PC-3 (cell line): Measurements from ENCODE around the gene PKN1. TPM values are rescaled to one million over a fixed set of nuclear protein-coding genes. Genes with fewer than 3 reads are reported as not detected.

Experiments
- ATAC-seq: fragments of 200-7000 bp; cut with Tn5 transposase; 2 replicates; pipeline ENCODE4 v1.9.1; 2020; ENCODE audit warnings: mild to moderate bottlenecking, moderate library complexity
- BruUV-seq: library from RNA; stranded (reverse); fragments of 400-500 nt; replicated peaks from 2 replicates; lab custom pipeline; 2021; lab: Mats Ljungman, UMichigan
- CTCF ChIA-PET: fragments of 300-600 bp; sonication (Branson Sonifier 250); formaldehyde crosslinking; loops from one replicate; lab custom pipeline; 2022; ENCODE audit warnings: antibody characterized with exemption; lab: Charles Lee
- POLR2A ChIA-PET: fragments of 300-600 bp; sonication (Branson Sonifier 250); formaldehyde crosslinking; loops from one replicate; lab custom pipeline; 2022; ENCODE audit warnings: antibody characterized with exemption; ENCODE audit not compliant: unreplicated experiment; lab: Charles Lee
- DNase-seq: peaks from one replicate; pipeline ENCODE4 v3.0.0-alpha.2; 2015
- H2AFZ ChIP-seq: fragments of 300-600 bp; sonication (generic); 2 replicates; pipeline ENCODE4 v1.6.0; 2016; ENCODE audit warnings: antibody characterized with exemption, low read length
- H3F3A ChIP-seq: fragments of 300-600 bp; sonication (generic); one replicate; pipeline ENCODE4 v1.6.0; 2017; ENCODE audit warnings: antibody characterized with exemption, low read length, control low read depth, mild to moderate bottlenecking; ENCODE audit not compliant: unreplicated experiment
- H3K27ac ChIP-seq: fragments of 300-600 bp; sonication (generic); 2 replicates; pipeline ENCODE4 v1.5.1; 2016; ENCODE audit warnings: mild to moderate bottlenecking, low read length
- H3K27me3 ChIP-seq: fragments of 300-600 bp; sonication (generic); 2 replicates; pipeline ENCODE4 v1.6.1; 2016; ENCODE audit warnings: low read length, mixed read lengths
- H3K36me3 ChIP-seq: fragments of 300-600 bp; sonication (generic); 2 replicates; pipeline ENCODE4 v1.6.1; 2016; ENCODE audit warnings: low read depth, mixed run types, low read length, mixed read lengths
- H3K4me1 ChIP-seq: fragments of 300-600 bp; sonication (generic); 2 replicates; pipeline ENCODE4 v1.5.1; 2016; ENCODE audit warnings: low read length; ENCODE audit not compliant: insufficient read depth
- H3K4me2 ChIP-seq: fragments of 300-600 bp; sonication (generic); 2 replicates; pipeline ENCODE4 v1.6.0; 2016; ENCODE audit warnings: low read length
- H3K4me3 ChIP-seq: fragments of 300-600 bp; sonication (generic); 2 replicates; pipeline ENCODE4 v1.5.1; 2016; ENCODE audit warnings: mild to moderate bottlenecking, low read length, mixed read lengths
- H3K79me2 ChIP-seq: fragments of 300-600 bp; sonication (generic); 2 replicates; pipeline ENCODE4 v1.6.1; 2017; ENCODE audit warnings: low read length, mixed read lengths
- H3K9ac ChIP-seq: fragments of 300-600 bp; sonication (generic); 2 replicates; pipeline ENCODE4 v1.6.0; 2016; ENCODE audit warnings: mild to moderate bottlenecking, low read length
- H3K9me2 ChIP-seq: fragments of 300-600 bp; sonication (generic); replicated peaks from 2 replicates; pipeline ENCODE4 v1.6.1; 2016; ENCODE audit warnings: mixed run types, low read length, mixed read lengths
- H3K9me3 ChIP-seq: fragments of 300-600 bp; sonication (generic); 2 replicates; pipeline ENCODE4 v1.6.1; 2016; ENCODE audit warnings: low read length, mixed read lengths
- H4K20me1 ChIP-seq: fragments of 300-600 bp; sonication (generic); 2 replicates; pipeline ENCODE4 v1.6.1; 2016; ENCODE audit warnings: low read length, mixed read lengths
- EZH2 ChIP-seq: fragments of 300-600 bp; sonication (generic); IDR thresholded peaks from one replicate; pipeline ENCODE4 v1.6.1; 2017; ENCODE audit warnings: antibody characterized with exemption, mild to moderate bottlenecking, low read length; ENCODE audit not compliant: unreplicated experiment
- EZH2phosphoT487 ChIP-seq: fragments of 300-600 bp; sonication (generic); IDR thresholded peaks from 2 replicates; pipeline ENCODE4 v1.6.1; 2018; ENCODE audit warnings: mild to moderate bottlenecking, antibody characterized with exemption, low read length, borderline replicate concordance
- intact Hi-C: fragments of 100-400 bp; cut with micrococcal nuclease; formaldehyde crosslinking; loops from 2 replicates; pipeline ENCODE4 v1.9.0; 2023
- total RNA-seq: library from RNA; depleted of rRNA; stranded (reverse); fragments of >200 nt; gene quantifications from 2 replicates; pipeline ENCODE4 v1.2.3, GENCODE V29; 2014
- TF ChIP-seq, protein P1 (sequence below): fragments of 300-600 bp; sonication (generic); conservative IDR thresholded peaks from 2 replicates; pipeline ENCODE4 v1.5.1; 2017; ENCODE audit warnings: antibody characterized with exemption, low read depth, mild to moderate bottlenecking, low read length

Gene PKN1
- total RNA-seq, 1 experiment from 2014 or later = 186 TPM

DNA sequence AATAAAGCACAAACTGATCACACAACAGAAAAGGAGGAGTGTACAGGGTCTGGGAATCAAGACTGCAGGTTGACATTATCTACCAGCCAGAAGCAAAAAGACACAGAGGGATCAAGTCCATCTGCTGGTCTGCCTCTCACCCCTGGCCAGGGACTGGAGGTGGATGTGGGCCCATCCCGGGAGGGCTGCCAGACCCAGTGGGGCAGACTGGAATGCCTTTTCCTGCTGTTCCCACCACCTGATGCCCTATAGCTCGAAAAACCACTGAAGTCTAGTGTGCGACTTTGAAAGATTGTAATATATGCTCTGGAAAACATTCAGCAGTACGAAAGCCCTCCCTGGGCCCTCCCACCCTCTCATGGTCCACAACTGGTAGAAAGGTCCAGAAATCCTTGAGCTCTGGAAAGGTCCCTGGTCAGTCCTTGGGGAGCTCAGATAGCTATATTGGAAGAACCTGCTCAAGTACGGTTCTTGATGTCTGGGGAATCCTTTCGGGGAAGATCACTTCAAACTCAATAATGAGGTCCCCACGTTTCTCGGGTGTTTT, 82.5 kb downstream of the PKN1 start:
- H3K4me2 ChIP-seq = peak overlapping the region; percentile 98
- CTCF ChIA-PET = no interaction called here
- H2AFZ ChIP-seq = no peak overlapping the region
- peaks cover 31% of the 10 kb centered on the region for H3F3A ChIP-seq
- H4K20me1 ChIP-seq = peaks cover 39% of the 10 kb centered on the region
- peak overlapping the region; percentile 92 for H3K9ac ChIP-seq
- no peak for DNase-seq
- no peaks in the 10 kb centered on the region for H3K9me2 ChIP-seq
- no peak overlapping the region for H3K27ac ChIP-seq
- no peaks in the 10 kb centered on the region for H3K27me3 ChIP-seq
- POLR2A ChIA-PET = no interaction called here
- BruUV-seq = no TSS peak
- H3K4me1 ChIP-seq = peaks cover 50% of the 10 kb centered on the region
- intact Hi-C loops = loop anchor here (1.0 to 2.0 kb wide), 2 partner anchors 9 to 29 kb away; no protein-coding TSS in a partner anchor
- H3K4me3 ChIP-seq = peak overlapping the region; percentile 96
- H3K79me2 ChIP-seq = peaks cover 46% of the 10 kb centered on the region
- peaks cover 38% of the 10 kb centered on the region for H3K36me3 ChIP-seq
- no peak for ATAC-seq
- TF ChIP-seq, protein P1, sequence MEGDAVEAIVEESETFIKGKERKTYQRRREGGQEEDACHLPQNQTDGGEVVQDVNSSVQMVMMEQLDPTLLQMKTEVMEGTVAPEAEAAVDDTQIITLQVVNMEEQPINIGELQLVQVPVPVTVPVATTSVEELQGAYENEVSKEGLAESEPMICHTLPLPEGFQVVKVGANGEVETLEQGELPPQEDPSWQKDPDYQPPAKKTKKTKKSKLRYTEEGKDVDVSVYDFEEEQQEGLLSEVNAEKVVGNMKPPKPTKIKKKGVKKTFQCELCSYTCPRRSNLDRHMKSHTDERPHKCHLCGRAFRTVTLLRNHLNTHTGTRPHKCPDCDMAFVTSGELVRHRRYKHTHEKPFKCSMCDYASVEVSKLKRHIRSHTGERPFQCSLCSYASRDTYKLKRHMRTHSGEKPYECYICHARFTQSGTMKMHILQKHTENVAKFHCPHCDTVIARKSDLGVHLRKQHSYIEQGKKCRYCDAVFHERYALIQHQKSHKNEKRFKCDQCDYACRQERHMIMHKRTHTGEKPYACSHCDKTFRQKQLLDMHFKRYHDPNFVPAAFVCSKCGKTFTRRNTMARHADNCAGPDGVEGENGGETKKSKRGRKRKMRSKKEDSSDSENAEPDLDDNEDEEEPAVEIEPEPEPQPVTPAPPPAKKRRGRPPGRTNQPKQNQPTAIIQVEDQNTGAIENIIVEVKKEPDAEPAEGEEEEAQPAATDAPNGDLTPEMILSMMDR = no peak
- TF ChIP-seq EZH2phosphoT487 (no peak), EZH2 (no peak)
- H3K9me3 ChIP-seq = no peaks in the 10 kb centered on the region

DNA sequence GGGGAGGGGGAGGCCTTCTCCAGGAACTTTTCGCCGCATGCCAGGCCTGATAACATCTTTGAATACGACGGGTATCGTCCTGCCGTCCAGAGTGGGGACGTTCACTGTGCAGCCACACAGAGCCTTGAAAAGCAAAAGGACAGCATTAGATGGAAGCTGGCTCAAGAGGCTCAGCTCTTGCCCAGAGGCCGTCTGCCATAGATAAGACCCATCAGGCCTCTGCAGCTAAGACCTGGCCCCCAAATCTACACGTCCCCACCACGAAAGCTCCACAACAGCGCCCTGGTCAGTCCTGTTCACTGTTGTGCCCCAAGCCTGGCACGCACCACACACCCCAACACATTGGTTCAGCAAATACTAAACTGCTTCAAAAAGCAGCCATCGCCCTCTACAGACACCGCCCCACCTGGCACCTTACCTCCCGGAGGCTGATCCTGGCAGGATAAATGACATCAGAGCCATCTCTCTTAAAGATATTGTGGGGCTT, 83.0 kb downstream of the PKN1 start:
- BruUV-seq = no TSS peak
- POLR2A ChIA-PET = interaction anchor here (0.6 kb wide), 1 partner anchor 381 kb away, joined by 3 read pairs; no protein-coding TSS in a partner anchor
- intact Hi-C loops = loop anchor here (1.0 to 2.0 kb wide), 2 partner anchors 10 to 29 kb away; no protein-coding TSS in a partner anchor

More for the DNA sequence above, 83.0 kb downstream of the PKN1 start:
- peak overlapping the region; percentile 98 for H3K4me2 ChIP-seq
- H3K27me3 ChIP-seq = no peaks in the 10 kb centered on the region
- H3K27ac ChIP-seq = no peak overlapping the region
- H3F3A ChIP-seq = peaks cover 33% of the 10 kb centered on the region
- H3K79me2 ChIP-seq = peaks cover 46% of the 10 kb centered on the region
- peak; percentile 60 for DNase-seq
- TF ChIP-seq, protein P1 = peak; percentile 61
- TF ChIP-seq EZH2phosphoT487 = no peak
- ATAC-seq = no peak; the same call in 1 of the 2 replicates
- peak overlapping the region; percentile 96 for H3K4me3 ChIP-seq
- H3K9ac ChIP-seq = peak overlapping the region; percentile 92
- H2AFZ ChIP-seq = no peak overlapping the region
- no peaks in the 10 kb centered on the region for H3K9me2 ChIP-seq
- H3K4me1 ChIP-seq = peaks cover 48% of the 10 kb centered on the region
- peaks cover 39% of the 10 kb centered on the region for H4K20me1 ChIP-seq
- H3K9me3 ChIP-seq = no peaks in the 10 kb centered on the region
- CTCF ChIA-PET = no interaction called here
- H3K36me3 ChIP-seq = peaks cover 38% of the 10 kb centered on the region
